Stimulated activated effector memory CD8-positive, alpha-beta T cell treated with anti-CD3 and anti-CD28 coated beads, Interleukin-12 subunit alpha, Interleukin-12 subunit beta, amount 100 ng/mL, for 72 hours (primary cell): Measurements from ENCODE around the gene TMED8.
A peak's percentile ranks its signal among the peaks of the same experiment; 100 is the strongest.

Source experiments
- ATAC-seq: fragments of 150-1000 bp; cut with Tn5 transposase; 2 replicates; pipeline ENCODE4 v1.10.0; 2021
- DNase-seq, 2 donors: peaks; one replicate each; pipeline ENCODE4 v3.0.0; 2021 to 2022; ENCODE audit warnings: low spot score in 2 of 2
- H3K27ac Mint-ChIP-seq: one replicate; pipeline ENCODE4 v1.8.0; 2022; ENCODE audit warnings: mild to moderate bottlenecking, mixed read lengths
- H3K36me3 Mint-ChIP-seq: one replicate; pipeline ENCODE4 v1.8.0; 2022; ENCODE audit warnings: mild to moderate bottlenecking, mixed read lengths
- H3K4me1 Mint-ChIP-seq: one replicate; pipeline ENCODE4 v1.8.0; 2022; ENCODE audit warnings: mixed read lengths
- H3K4me3 Mint-ChIP-seq: one replicate; pipeline ENCODE4 v1.8.0; 2022; ENCODE audit warnings: mild to moderate bottlenecking, mixed read lengths
- H3K9me3 Mint-ChIP-seq: one replicate; pipeline ENCODE4 v1.8.0; 2022; ENCODE audit warnings: mixed read lengths

The TMED8 gene

DNA sequence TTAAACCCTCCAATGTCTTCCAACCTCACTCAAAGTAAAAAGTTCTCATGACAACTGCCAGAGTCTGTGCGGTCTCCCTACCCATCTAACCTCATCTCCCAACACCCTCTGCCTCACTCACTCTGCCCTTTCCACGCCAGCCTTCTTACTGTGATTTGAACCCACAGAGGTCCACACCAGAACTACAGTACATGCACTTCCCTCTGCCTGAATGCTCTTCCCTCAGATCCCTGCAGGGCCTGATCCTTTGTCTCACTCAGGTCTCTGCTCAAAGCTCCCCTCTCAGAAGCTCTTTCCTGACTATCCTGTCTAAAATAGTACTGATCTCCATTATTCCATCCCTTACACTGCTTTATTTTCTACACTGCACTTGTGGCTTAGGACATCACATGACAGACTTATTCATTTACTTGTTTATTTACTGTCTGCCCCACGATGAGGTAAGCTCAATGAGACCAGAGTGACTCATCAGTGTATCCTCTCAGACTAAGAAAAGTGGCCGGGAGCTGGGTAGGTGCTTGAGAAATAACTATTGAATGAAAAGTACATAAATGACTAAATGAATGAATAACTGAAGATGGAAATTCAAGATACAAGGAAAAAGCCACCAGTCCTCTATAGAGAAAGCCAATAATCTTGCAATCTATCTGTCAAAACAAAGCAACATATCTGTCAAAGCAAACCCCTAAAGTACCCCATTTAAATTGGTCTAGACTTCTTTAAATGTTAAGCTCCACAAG is 73.3 kb downstream of the TMED8 start:
- H3K36me3 Mint-ChIP-seq, result peaks cover 15% of the 10 kb centered on the region
- ATAC-seq, result peak; percentile 90
- H3K27ac Mint-ChIP-seq, result peak overlapping the region; percentile 97
- peaks cover 31% of the 10 kb centered on the region for H3K4me1 Mint-ChIP-seq
- no peaks in the 10 kb centered on the region for H3K9me3 Mint-ChIP-seq
- peak overlapping the region; percentile 60 for H3K4me3 Mint-ChIP-seq
- peak in 1 of 2 donors; percentile 70 for DNase-seq

GRCh38 chr14:77302926-77303325 is 74.0 kb downstream of the TMED8 start:
- DNase-seq (peak; percentile 18 to 74), ATAC-seq (peak; percentile 94)
- H3K27ac Mint-ChIP-seq, result peak overlapping the region; percentile 97
- peak overlapping the region; percentile 60 for H3K4me3 Mint-ChIP-seq
- H3K4me1 Mint-ChIP-seq, result peaks cover 31% of the 10 kb centered on the region
- H3K36me3 Mint-ChIP-seq, result peaks cover 18% of the 10 kb centered on the region
- no peaks in the 10 kb centered on the region for H3K9me3 Mint-ChIP-seq

DNA sequence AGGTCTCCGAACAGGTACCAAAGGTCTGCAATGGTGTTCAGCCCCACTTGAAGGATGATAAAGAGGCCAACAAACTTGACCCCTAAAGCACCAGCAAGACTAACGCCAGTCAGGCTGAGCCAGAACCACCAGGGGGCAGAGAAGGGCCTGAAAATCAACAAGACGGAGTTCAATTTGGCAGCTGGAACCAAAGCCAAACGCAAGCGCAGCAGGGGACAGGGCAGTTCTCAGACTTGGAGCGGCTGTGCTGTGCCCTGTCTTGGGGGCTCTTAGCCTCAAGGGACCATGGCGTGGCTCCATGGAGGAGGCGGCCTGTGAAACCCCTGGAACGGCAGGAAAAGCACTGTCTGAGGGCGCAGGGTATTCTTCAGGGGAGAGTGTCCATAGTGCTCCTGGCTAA is 75.8 kb downstream of the TMED8 start:
- H3K4me1 Mint-ChIP-seq, result peaks cover 22% of the 10 kb centered on the region
- no peak overlapping the region for H3K4me3 Mint-ChIP-seq
- no peak overlapping the region for H3K27ac Mint-ChIP-seq
- ATAC-seq (no peak), DNase-seq (peak; percentile 50 to 84)
- peaks cover 18% of the 10 kb centered on the region for H3K36me3 Mint-ChIP-seq
- H3K9me3 Mint-ChIP-seq, result no peaks in the 10 kb centered on the region

DNA sequence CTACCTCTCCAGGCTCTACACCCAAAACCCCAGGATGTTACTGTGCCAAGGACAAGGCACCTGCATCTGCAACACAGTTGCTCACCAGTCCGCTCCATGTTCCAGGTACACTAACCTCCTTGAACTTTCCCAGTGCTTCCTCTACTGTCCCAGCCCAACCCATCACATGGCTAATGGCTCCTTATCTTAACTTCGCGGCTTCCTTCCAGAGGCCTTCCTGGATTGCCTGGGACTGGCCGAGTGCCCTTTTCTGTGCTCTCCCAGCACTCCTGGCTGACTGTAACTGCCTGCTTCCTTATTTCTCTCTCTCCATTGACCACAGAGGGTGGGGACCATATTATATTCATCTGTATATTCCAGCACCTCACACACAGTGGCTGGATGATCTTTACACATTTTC is 77.1 kb downstream of the TMED8 start:
- H3K4me3 Mint-ChIP-seq, result no peak overlapping the region
- peaks cover 18% of the 10 kb centered on the region for H3K4me1 Mint-ChIP-seq
- no peak overlapping the region for H3K27ac Mint-ChIP-seq
- ATAC-seq, result no peak
- no peaks in the 10 kb centered on the region for H3K9me3 Mint-ChIP-seq
- peaks cover 18% of the 10 kb centered on the region for H3K36me3 Mint-ChIP-seq
- DNase-seq, result no peak

DNA sequence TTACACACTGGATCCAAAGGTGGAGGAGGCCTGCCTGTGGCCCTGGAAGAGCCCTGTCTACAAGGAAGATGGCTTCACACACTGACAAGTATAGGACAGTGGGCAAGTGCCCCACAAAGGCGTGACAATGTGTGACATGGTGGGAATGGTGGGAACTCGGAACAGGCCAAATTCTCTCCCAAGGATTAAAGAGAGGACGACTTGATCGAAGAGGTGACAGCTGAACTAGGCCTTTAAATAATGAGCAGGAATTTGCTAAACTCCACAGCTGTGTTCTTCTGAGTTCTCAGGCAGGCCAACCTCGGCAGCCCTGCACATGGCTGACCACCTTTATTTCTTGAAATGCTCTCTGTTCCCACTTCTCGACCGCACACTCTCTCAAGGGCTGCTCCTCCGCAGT is 80.0 kb downstream of the TMED8 start:
- H3K36me3 Mint-ChIP-seq, result peaks cover 7% of the 10 kb centered on the region
- no peaks in the 10 kb centered on the region for H3K9me3 Mint-ChIP-seq
- DNase-seq (no peak), ATAC-seq (no peak)
- H3K4me3 Mint-ChIP-seq, result no peak overlapping the region
- H3K4me1 Mint-ChIP-seq, result no peaks in the 10 kb centered on the region
- H3K27ac Mint-ChIP-seq, result peak overlapping the region; percentile 8

GRCh38 chr14:77296155-77296554 is 80.7 kb downstream of the TMED8 start:
- Mint-ChIP-seq H3K27ac (peak overlapping the region; percentile 70), H3K4me3 (no peak overlapping the region), H3K36me3 (peaks cover 7% of the 10 kb centered on the region), H3K9me3 (no peaks in the 10 kb centered on the region), H3K4me1 (no peaks in the 10 kb centered on the region)
- DNase-seq, result no peak
- ATAC-seq, result no peak

DNA sequence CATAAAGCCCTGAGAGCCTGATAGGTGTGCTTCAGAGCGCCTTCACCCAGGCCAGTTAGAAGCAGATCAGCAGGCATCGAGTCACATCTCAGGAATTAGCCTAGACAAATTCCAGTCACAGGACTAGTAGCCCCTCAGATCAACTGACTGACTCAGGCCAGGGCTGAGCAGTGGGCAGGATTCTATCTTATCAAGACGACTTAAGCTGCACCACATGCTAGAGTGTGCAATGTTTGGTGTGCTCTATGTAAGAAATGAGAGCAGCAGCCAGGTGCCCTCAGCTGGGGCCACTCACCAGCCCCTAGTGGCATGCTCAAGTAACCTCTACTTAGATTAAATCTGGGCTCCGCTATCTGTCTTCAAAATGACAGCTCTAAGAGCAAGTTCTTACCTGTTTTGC is 86.2 kb downstream of the TMED8 start:
- no peaks in the 10 kb centered on the region for H3K9me3 Mint-ChIP-seq
- ATAC-seq (no peak), DNase-seq (no peak)
- peaks cover 8% of the 10 kb centered on the region for H3K36me3 Mint-ChIP-seq
- H3K27ac Mint-ChIP-seq, result no peak overlapping the region
- H3K4me1 Mint-ChIP-seq, result no peaks in the 10 kb centered on the region
- no peak overlapping the region for H3K4me3 Mint-ChIP-seq

DNA sequence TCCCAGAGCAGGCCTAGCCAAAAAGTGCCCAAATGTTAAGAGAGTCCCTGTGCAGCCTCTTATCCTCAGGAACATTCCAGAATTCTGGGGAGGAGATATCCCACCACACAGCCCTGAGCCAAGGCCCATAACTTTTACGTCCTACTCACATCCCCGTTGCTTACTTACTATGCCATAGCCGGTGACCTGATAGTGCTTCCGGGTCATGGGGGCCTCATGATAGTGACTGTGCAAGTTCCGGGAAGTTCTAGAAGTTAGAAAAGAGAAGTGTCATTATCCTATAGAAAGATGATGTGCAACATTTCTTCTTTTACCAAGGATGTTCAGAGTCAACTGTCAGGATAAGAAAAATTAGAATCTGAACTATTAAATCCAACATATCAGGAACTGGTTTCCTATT is 90.3 kb downstream of the TMED8 start:
- DNase-seq (no peak), ATAC-seq (no peak)
- Mint-ChIP-seq H3K27ac (no peak overlapping the region), H3K36me3 (peaks cover 15% of the 10 kb centered on the region), H3K4me1 (no peaks in the 10 kb centered on the region), H3K9me3 (no peaks in the 10 kb centered on the region), H3K4me3 (no peak overlapping the region)
